Epidermal melanocyte (primary cell): ENCODE measurements around the gene SLC39A13.

Experiments
- DNase-seq: peaks from one replicate; pipeline ENCODE4 v3.0.0; 2011; ENCODE audit warnings: low spot score; ENCODE audit not compliant: insufficient read length

Gene SLC39A13

DNA sequence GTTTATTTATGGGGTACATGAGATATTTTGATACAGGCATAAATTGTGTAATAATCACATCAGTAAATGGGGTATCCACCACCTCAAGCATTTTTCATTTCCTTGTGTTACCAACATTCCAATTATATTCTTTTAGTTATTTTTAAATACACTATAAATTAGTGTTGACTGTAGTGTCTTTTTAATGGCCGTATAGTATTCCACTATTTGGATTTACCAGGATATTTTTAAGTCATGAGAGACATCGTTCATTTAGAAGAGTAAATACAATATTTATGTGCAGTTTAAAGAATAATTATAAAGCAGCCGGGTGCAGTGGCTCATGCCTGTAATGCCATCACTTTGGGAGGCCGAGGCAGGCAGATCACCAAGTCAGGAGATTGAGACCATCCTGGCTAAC is 23.9 kb upstream of the SLC39A13 start:
- no peak for DNase-seq

DNA sequence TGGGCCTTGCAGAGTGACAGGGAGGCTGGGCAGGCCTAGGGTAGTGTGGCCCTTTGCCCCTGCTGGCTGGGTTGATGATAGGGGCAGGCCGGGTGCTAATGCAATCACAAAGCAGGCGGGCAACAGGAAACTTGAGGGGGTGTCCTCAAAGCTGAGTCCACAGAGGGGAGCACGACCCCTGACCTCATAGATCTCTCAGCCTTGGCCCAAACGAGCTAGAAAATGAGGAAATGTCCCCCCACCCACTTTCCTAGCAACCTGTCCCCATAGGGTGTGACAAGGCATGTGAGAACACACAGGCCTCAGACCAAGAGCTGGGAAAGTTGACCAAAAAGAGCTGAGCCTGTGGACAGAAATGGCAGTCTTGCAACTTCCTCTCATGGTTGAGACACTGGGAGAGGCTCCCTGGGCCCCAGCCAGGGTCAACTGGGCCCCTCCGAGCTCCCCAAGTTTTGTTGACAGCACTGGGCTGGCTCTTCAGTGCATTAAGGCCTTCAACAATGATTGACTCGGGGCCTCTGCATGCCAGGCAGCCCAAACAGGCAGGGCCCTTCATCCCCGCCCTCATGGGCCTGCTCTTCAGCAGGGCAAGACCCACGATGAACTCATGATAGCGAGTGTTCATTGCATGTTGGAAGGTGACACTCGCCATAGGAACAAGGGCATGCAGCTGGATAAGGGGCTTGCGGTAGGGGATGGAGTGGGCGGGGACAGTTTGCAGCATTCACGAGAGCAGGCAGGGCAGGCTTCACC is 20.3 kb upstream of the SLC39A13 start:
- peak; percentile 9 for DNase-seq

DNA sequence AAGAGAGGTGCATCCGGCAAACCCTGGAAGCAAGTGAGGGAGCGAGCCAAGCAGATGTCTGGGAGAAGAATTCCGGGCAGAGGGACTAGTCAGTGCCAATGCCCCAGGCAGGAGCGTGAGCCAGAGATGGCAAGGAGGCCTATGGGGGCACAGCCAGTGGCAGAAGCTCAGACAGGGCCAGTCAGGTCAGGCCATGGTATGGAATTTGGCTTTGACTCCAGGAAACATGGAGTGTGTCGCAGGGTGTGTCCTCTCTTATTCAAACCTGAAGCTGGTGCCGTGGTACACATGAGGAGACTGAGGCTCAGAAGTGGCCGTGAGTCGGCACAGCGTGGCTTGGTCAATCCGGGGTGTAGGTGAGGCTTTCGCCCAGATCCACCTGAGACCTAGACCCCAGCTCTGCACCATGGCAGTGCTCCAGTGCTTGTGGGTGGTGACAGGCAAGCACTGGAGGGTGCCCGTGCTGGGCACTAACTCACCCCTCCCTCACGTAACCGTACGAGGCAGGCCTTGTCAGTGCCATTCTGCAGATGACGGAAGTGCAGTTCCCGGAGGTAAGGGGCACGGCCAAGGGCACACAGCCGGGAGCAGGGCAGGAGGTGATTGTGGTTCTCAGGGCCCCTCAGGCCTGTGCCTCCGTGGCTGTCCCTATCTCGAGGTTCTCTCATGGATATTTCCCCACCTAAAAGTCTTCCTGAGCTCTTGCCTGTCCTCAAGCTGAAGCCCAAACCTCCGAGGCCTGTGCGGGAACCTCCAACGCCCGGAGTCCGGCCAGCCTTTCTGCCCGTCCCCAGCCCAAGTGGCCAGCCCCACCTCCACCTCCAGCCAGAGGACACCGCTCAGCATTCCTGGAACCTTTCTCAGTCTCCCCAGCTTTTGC is 19.5 kb upstream of the SLC39A13 start:
- peak; percentile 8 for DNase-seq

DNA sequence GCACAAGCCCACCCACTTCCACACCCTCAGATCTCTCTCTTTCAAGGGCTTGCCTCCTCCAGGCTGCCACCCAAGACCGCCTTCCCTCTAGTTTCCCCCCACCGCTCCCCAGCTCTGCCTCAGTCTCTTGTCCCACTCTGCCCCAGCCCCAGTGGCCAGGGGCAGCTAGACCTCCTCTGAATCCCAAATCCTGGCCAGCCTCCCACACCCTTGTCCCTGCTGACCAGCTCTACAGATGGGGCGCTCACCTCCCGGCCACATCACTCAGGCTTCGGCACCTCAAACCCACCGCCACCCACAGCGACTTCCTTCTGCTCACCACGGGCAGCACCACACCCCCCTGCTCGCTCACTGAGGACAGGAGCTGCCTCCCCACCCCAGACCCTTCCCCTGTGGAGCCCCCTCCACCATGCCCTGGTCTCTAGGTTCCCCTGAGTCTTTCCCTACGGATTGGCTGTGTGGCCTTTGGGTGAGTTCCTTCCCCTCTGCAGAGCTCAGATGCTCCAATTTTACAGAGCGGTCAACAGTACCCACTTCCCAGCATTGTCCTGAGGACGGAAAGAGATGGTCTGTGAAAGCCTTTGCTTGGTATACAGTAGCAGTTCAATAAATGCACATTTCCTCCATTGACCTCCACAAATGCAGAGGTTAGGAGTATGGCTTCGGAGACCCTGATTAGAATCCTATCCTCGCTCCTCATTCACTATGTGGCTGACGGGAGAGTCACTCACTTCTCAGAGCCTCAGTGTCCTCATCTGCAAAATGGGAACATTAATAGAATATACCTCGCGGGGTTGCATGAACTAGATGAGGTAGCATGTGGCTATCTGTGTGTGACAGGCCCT is 18.6 kb upstream of the SLC39A13 start:
- no peak for DNase-seq

DNA sequence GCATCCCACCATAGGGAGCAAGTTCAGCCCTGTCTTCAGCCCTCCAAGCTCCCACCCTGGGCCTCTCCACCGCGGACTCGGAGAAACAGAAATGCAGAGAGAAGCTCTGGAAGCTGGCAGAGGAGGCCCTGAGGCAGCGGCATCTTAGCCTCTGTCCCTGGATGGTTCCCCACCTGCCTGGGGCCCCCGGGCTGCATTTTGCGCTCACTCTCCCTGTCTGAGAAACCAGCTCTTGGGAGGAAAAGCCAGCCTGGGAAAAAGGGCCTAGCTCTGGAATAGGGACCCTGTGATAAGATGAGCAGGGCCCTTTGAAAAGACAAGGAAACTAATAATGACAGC is 18.0 kb upstream of the SLC39A13 start:
- no peak for DNase-seq

DNA sequence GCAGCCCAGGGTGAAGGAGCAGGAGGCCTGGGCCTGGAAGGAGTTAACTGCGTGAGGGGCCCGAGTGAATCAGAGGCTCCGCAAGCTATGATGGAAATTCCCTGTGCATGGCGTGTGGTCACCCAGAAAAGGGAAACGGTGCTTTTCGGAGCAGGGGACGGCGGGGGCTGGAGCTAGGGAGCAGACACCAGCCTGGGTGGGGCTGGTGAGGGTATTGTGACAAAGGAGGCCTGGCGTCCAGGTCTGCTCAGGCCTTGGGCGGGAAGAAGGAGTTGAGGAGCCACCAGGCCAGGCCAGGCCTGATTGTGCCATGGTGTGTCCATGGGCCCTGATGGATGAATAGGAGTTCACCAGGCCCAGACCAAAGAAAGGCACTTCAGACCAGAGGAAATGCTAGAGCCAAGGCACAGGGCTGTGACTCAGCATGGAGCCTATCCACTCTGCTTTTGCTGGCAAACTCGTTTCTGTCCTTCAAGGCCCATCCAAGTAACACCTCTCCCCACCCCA is 17.3 kb upstream of the SLC39A13 start:
- DNase-seq = no peak

DNA sequence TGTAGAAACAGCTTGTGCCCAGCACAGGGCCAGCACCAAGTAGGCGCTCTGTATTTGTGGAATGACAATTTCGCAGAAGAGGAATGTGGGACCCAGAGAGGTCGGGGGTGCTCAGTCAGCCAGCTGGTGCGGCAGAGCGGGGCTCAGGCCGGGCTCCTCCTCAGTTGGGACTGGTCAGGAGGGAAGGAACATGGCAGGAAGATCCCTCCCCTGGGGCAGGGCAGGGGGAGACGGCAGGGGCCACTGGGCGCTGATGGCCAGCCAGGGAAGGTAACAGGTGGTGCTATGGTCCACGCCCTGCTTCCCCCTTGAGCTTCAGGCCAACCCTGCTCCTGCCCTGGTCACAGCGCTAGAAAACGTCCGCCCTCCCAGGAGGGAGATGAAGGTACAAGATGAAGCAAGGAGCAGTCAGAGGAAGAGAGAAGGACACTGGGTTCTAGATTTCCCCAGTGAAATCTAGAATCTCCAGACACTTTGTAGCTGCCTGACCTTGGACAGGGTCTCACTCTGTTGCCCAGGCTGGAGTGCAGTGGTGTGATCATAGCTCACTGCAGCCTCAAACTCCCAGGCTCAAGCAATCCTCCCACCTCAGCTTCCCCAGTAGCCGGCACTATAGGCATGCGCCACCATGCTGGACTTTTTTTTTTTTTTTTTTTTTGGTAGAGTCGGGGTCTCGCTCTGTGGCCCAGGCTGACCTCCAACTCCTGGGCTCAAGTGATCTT is 16.5 kb upstream of the SLC39A13 start:
- no peak for DNase-seq

DNA sequence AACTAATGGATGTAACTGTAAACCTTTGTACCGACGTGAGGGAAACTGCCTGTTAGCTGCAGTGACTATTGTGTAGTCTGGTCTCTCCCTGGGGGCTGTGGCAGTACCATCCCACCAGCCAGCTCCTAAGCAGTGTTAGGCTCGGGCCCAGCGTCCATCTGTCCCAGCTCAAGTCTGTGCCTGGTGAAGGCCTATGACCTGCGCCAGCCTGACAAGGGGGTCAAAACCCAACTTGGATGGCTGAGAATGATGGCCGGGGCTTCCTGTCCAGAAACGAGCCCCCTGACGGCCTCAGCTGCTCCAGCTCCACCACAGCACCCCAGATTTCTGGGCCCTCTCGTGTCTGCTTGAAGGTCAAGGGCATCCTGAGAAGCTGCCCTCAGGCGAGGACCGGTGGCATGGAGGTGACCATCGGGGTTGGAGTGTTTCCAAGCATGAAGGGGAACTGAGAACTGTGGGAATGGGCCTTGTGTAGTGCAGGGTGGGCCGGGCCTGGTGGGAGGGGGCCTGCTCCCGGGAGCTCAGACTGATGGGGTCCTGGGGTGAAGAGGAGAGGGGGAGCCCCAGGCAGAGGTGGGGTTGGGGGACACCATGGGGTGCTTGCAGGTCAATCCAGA is 15.7 kb upstream of the SLC39A13 start:
- no peak for DNase-seq

DNA sequence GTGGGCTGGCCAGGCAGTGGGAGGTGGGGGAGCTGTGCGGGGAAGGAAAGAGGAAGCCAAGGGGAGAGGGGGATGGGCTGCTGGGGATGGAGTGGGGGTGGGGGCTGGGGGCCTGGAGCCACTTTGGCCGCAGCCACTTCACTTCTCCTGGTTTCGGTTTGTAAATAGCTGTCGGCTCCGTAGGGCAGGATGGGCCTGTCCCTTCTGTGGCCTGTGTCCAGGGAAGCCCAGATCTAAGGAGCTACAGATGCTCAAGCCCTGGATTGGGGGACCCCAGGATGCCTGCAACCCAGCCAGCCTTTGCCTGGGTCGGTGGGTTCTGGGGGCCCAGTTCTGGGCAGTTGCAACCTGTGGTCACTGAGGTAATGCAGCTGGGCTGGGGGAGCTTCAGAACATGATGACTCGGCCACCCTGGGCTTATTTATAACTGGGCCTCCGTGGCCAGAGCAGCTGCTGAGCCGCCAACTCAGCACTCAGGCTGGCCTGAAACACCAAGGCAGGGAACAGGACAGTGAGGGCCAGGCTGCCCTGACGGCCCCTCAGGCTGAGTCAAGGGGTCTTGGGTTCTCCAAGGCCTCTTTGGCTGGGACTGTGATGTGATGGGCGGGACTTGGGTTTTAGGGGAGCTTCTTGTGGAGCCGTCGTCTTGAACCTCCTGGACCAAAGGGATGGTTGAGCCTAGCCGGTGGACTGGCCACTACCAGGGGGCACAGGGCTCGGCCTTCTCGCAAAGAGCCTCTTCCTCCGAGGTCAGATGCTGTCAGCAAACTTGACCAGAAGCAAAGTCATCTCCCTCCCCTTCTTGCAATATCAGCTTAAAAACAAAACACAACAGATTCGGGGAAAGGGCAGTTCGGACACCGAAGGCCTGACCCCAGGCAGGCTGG is 15.0 kb upstream of the SLC39A13 start:
- no peak for DNase-seq

DNA sequence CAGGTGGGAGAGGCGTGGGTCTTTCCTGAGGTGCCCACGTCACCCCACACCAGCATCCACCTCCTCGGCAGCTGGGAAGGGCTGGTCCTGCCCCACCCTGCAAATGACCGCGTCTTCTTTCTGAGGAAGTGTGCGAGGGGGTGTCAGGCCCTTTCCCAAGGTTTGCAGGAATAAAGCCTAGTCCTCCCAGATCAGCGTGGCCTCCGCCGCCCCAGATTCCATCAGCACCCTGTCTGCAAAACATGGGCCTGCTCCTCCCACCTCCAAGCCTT is 14.4 kb upstream of the SLC39A13 start:
- no peak for DNase-seq

DNA sequence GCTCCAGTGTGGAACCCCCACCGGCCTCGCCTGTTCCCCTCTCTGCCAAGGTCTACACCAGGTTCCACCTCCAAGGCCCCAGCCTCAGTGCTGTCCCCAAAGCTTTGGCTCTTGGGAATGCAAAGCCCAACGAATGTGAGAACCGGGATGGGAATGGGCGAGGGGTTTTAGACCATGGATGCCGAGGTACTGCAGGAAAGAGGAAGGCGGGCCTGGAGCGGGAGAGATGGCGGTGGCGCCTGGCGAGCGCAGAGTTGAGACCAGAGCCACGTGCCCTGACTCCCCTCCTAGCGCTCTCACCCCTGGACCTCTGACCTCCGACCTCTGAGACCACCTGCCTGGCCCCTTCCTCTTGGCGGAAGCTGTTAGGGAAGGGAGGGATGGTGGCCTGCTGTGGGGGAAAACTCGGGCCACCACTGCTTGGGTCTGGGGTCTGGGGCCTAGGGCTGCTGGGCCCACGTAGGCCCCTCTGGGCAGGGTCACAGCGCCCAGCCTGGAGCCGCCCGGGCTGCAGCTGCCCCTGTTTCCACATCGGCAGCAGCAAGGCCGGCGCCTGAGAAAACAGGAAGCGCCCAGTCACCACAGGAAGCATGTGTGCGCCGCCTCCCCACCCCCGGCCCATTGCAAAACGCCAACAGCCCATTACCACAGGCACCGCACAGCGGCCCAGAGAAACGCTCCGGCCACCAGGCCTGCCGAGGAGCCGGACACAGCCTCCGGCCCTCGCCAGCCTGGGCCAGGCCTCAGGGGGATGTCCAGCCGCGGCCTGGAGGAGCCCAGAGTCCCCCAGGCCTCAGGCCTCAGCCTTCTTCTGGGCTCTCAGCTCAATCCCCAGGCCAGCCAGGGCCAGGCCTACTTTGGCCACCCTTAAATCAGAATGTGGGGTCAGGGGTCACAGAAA is 13.8 kb upstream of the SLC39A13 start:
- DNase-seq = no peak

DNA sequence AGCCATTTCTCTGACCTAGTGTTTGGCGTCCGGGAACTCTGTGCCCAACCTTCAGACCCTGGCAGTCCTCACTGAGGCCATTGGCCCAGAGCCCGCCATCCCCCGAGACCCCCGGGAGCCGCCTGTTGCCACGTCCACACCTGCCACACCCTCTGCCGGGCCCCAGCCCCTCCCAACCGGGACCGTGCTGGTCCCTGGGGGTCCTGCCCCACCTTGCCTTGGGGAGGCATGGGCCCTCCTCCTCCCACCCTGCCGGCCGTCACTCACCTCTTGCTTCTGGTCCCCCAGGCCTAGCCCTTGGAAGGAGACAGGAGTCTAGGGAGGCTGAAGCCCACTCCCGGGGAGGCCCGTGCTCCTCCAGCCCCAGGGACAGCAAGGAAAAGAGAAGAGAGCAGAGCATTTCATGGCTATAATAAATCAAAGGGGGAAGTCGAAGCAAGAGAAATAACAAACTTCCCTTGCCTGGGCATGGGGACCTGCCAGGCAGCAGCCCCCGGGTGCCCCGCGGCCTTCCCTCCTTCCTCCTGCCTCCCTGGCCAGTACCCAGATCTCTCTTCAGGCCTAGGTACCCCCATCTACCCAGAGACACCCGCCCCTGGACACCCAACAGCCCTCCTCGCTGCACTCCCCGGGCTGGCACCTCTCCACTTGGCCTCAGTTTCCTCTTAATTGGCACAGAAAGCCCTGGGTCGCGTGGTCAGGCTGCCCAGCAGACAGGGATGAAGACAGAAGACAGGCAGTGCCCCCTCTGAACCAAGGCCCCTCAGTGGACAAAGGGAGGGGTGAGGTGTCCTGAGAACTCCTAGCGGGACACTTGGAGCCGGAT is 13.0 kb upstream of the SLC39A13 start:
- no peak for DNase-seq

DNA sequence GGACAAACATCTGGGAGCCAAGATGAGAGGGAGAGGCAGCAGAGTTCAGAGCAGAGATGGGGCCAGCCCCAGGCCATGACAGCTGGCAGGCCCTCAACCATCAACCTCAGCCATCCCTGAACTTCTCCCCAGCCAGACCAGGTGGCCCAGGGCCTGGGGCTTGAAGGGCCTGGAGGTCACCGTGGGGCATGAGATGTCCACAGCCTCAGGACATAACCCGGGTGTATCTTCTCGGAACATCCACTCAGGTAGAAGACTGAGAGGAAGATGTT is 12.4 kb upstream of the SLC39A13 start:
- DNase-seq = no peak

DNA sequence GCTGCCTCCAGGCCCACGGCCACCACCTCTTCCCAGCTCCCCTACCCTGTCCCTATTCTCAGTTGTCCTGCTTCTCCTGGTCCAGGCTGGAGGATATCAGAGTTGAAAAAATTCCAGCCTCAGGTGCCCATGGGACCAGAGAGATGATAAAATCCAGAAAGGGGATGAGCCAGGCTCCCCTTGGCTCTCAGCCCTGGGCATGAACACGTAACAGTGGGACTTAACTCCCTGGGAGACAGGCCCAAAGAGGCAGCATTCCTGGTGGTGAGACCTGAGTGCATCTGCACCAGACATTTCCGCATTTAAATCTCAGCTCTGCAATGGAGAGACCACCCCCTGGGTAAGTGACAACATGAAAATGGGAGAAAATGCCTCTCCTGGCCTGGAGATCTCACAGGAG is 10.4 kb upstream of the SLC39A13 start:
- DNase-seq = no peak

DNA sequence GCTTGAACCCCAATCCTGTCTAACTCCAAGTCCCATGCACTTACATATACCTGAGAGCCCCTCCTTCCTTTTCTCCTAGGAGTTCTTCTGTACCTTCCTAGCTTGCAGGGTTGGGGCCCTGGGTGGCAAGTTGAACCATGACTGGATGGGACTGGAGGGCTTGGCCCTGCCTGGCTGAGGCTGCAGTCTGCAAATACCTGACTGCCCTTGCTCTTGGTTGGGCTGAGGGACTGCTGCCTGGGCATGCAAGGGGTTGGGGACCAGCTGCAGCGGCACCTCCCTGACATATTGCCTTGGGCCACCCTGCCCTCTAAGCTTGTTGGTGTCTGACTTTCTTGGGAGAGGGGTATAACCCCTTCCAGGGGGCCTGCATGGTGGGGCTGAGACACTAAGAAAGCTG is 9.8 kb upstream of the SLC39A13 start:
- DNase-seq = no peak

DNA sequence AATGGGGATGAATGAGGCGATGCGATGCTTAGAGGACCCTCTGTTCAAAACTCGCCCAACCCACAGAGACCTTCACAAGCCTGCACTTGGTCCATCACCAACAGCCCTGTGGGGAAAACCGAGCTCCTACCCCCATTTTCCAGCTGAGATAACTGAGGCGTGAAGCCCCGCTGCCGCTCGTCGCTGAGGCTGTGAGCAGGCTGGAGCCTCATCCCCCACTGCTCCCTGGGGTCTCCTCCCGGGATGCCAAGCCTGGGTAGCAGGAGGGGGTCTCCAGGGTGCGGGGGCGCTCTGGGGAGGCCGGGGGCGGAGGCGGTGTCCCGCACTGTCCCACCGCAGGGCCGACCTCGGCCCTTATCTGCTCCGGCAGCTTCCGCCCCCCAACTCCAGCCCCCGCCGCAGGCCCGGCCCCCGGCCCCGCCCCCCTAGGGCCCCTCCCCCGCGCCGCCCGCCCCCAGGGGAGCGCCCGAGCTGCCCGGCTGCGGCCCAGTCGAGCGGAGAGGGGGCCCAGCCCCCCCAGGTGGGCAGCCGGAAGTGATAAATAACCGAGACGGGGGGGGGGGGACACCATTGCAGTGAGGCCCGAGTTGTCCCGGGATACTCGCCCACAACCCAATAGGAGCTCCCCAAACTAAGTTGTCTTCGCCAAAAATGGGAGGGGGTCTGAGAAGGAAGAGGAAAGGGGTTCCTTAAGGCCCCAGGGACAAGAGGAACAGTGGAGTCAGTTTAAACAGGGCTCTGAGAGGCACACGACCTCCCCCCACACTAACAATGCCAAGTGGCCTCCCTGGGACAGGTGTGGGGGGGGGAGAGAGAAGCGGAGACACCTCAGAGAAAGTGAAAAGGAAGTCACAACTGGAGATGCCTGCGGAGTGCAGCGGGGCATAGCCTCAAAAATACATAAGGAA is 8.3 kb upstream of the SLC39A13 start:
- peak; percentile 57 for DNase-seq

DNA sequence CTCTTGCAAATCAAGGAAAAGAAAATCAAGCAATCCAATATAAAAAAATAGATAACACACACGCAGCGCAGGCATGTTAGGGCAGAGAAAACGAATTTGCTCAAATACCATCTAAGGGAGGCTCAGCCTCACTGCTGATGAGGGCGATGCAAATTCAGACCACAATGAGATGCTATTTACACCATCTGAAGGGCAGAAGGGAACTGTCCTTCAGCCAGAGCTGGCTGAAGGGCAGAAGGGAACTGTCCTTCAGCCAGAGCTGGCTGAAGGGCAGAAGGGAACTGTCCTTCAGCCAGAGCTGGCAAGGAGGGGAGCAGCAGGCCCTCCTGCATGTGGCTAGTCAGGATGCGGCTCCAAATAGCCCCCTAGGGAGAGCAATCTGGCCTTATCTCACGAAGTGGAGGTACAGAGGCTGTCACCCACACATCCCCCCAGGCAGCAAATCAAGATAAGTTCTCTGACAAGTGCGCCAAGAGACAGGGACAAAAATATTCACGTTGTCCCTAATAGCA is 7.6 kb upstream of the SLC39A13 start:
- DNase-seq = no peak
